H9 (cell line): ENCODE data around the gene NF1. TPM values are rescaled to one million over a fixed set of nuclear protein-coding genes. Genes with fewer than 3 reads are reported as not detected.

ENCODE experiments used
- DNase-seq: peaks from one replicate; pipeline ENCODE4 v3.0.0-alpha.2; 2017
- H2AFZ ChIP-seq: one replicate; pipeline ENCODE4 v1.6.1; 2013; ENCODE audit warnings: mild to moderate bottlenecking, low read length, control low read depth, moderate library complexity
- H2AK5ac ChIP-seq: 2 replicates; pipeline ENCODE4 v1.6.1; 2013; ENCODE audit warnings: low read length, control low read depth, mixed read lengths; ENCODE audit not compliant: insufficient read length
- H2BK120ac ChIP-seq: one replicate; pipeline ENCODE4 v1.6.1; 2013; ENCODE audit warnings: low read depth, mild to moderate bottlenecking, low read length, control low read depth, inconsistent platforms; ENCODE audit not compliant: poor library complexity, severe bottlenecking
- H2BK12ac ChIP-seq: 2 replicates; pipeline ENCODE4 v1.6.1; 2013; ENCODE audit warnings: low read length, control low read depth, mixed read lengths, low read depth; ENCODE audit not compliant: insufficient read length
- H2BK15ac ChIP-seq: 2 replicates; pipeline ENCODE4 v1.6.1; 2013; ENCODE audit warnings: low read depth, low read length, control low read depth
- H2BK20ac ChIP-seq: one replicate; pipeline ENCODE4 v1.6.1; 2013; ENCODE audit warnings: low read depth, mild to moderate bottlenecking, low read length, control low read depth, inconsistent platforms; ENCODE audit not compliant: poor library complexity, severe bottlenecking
- H2BK5ac ChIP-seq: 2 replicates; pipeline ENCODE4 v1.6.1; 2013; ENCODE audit warnings: low read length, control low read depth, mixed read lengths; ENCODE audit not compliant: insufficient read length
- H3K14ac ChIP-seq: 2 replicates; pipeline ENCODE4 v1.6.1; 2013; ENCODE audit warnings: low read length, control low read depth; ENCODE audit not compliant: insufficient read depth
- H3K18ac ChIP-seq: 2 replicates; pipeline ENCODE4 v1.6.1; 2013; ENCODE audit warnings: low read depth, mild to moderate bottlenecking, mixed read lengths, low read length, control low read depth; ENCODE audit not compliant: insufficient read length
- H3K23ac ChIP-seq: 2 replicates; pipeline ENCODE4 v1.6.1; 2013; ENCODE audit warnings: low read length, control low read depth, mixed read lengths, low read depth; ENCODE audit not compliant: insufficient read length
- H3K23me2 ChIP-seq: 2 replicates; pipeline ENCODE4 v1.6.1; 2013; ENCODE audit warnings: low read depth, mild to moderate bottlenecking, mixed read lengths, low read length, control low read depth; ENCODE audit not compliant: insufficient read length, poor library complexity, severe bottlenecking
- H3K27ac ChIP-seq: 2 replicates; pipeline ENCODE4 v1.5.1; 2013; ENCODE audit warnings: low read length, control low read depth, mixed read lengths, low read depth; ENCODE audit not compliant: insufficient read length
- H3K27me3 ChIP-seq: 2 replicates; pipeline ENCODE4 v1.6.1; 2013; ENCODE audit warnings: low read length, control low read depth, inconsistent platforms; ENCODE audit not compliant: insufficient read depth
- H3K4ac ChIP-seq: 2 replicates; pipeline ENCODE4 v1.6.1; 2013; ENCODE audit warnings: low read depth, mild to moderate bottlenecking, control low read depth, inconsistent platforms, low read length, moderate library complexity
- H3K4me1 ChIP-seq: 2 replicates; pipeline ENCODE4 v1.6.1; 2013; ENCODE audit warnings: low read length, control low read depth, inconsistent platforms; ENCODE audit not compliant: insufficient read depth
- H3K4me2 ChIP-seq: 2 replicates; pipeline ENCODE4 v1.6.1; 2013; ENCODE audit warnings: low read length, control low read depth, mixed read lengths; ENCODE audit not compliant: insufficient read length, insufficient read depth
- H3K56ac ChIP-seq: 2 replicates; pipeline ENCODE4 v1.6.1; 2013; ENCODE audit warnings: low read depth, mild to moderate bottlenecking, mixed read lengths, low read length, control low read depth; ENCODE audit not compliant: insufficient read length
- H3K79me1 ChIP-seq: 2 replicates; pipeline ENCODE4 v1.6.1; 2013; ENCODE audit warnings: low read depth, mild to moderate bottlenecking, moderate library complexity, low read length, control low read depth, inconsistent platforms; ENCODE audit not compliant: insufficient read depth, poor library complexity, severe bottlenecking
- H3K79me2 ChIP-seq: 2 replicates; pipeline ENCODE4 v1.6.1; 2013; ENCODE audit warnings: low read length, control low read depth, inconsistent platforms; ENCODE audit not compliant: insufficient read depth
- H3K9ac ChIP-seq: 2 replicates; pipeline ENCODE4 v1.6.1; 2013; ENCODE audit warnings: low read length, control low read depth, mixed read lengths; ENCODE audit not compliant: insufficient read length; ENCODE audit errors: extremely low read depth
- H3K9me3 ChIP-seq: one replicate; pipeline ENCODE4 v1.6.1; 2013; ENCODE audit warnings: low read depth, low read length, inconsistent platforms; ENCODE audit not compliant: control insufficient read depth
- H3T11ph ChIP-seq: one replicate; pipeline ENCODE4 v1.6.1; 2013; ENCODE audit warnings: mild to moderate bottlenecking, low read length, control low read depth, inconsistent platforms
- H4K20me1 ChIP-seq: one replicate; pipeline ENCODE4 v1.6.1; 2013; ENCODE audit not compliant: control insufficient read depth, insufficient read length, insufficient read depth
- H4K5ac ChIP-seq: 2 replicates; pipeline ENCODE4 v1.6.1; 2013; ENCODE audit warnings: low read depth, mild to moderate bottlenecking, mixed read lengths, low read length, control low read depth; ENCODE audit not compliant: insufficient read length
- H4K8ac ChIP-seq: replicated peaks from 2 replicates; pipeline ENCODE4 v1.6.1; 2013; ENCODE audit warnings: low read length, control low read depth, mixed read lengths, low read depth; ENCODE audit not compliant: insufficient read length
- H4K91ac ChIP-seq: 2 replicates; pipeline ENCODE4 v1.6.1; 2013; ENCODE audit warnings: low read depth, mild to moderate bottlenecking, moderate library complexity, mixed read lengths, low read length, control low read depth; ENCODE audit not compliant: insufficient read length
- H3K27ac Mint-ChIP-seq, 3 experiments: 2 replicates in 2 of 3; 3 replicates in 1 of 3; pipeline ENCODE4 v1.8.0; 2020 to 2021; ENCODE audit warnings: mixed read lengths in 3 of 3, mild to moderate bottlenecking in 1 of 3, moderate library complexity in 1 of 3
- H3K27me3 Mint-ChIP-seq: 2 replicates; pipeline ENCODE4 v1.8.0; 2021; ENCODE audit warnings: low read depth, mild to moderate bottlenecking, moderate library complexity, mixed read lengths
- H3K36me3 Mint-ChIP-seq, 3 experiments: 2 replicates in 2 of 3; 3 replicates in 1 of 3; pipeline ENCODE4 v1.8.0; 2020 to 2021; ENCODE audit warnings: low read depth in 3 of 3, mixed read lengths in 3 of 3; ENCODE audit not compliant: insufficient read depth in 1 of 3
- H3K4me1 Mint-ChIP-seq, 2 experiments: 2 replicates each; pipeline ENCODE4 v1.8.0; 2020; ENCODE audit warnings: mixed read lengths in 2 of 2
- H3K4me3 Mint-ChIP-seq, 2 experiments: 2 replicates in 1 of 2; 3 replicates in 1 of 2; pipeline ENCODE4 v1.8.0; 2020 to 2021; ENCODE audit warnings: mild to moderate bottlenecking in 2 of 2, mixed read lengths in 2 of 2, moderate library complexity in 1 of 2
- H3K9me3 Mint-ChIP-seq, 2 experiments: 2 replicates in 1 of 2; 3 replicates in 1 of 2; pipeline ENCODE4 v1.8.0; 2020; ENCODE audit warnings: mild to moderate bottlenecking in 2 of 2, mixed read lengths in 2 of 2, moderate library complexity in 1 of 2
- WGBS: extraction: QIAGEN DNeasy Blood & Tissue Kit; methylation state at CpG from one replicate; pipeline ENCODE4 v1.1.7; 2013; ENCODE audit warnings: missing lambda C conversion rate, low lambda C conversion rate, mixed read lengths; ENCODE audit not compliant: insufficient read length; ENCODE audit errors: extremely low coverage; 5-methylcytosine and 5-hydroxymethylcytosine counted together
- total RNA-seq: library from RNA; stranded (reverse); gene quantifications from 2 replicates; pipeline ENCODE4 v1.2.1, GENCODE V29; 2021
- TF ChIP-seq, protein P1 (sequence below): fragments of 200-600 bp; sonication (generic); conservative IDR thresholded peaks from 3 replicates; pipeline ENCODE4 v1.8.0; 2021; ENCODE audit warnings: antibody characterized with exemption, mild to moderate bottlenecking

NF1 gene
- total RNA-seq, 1 experiment from 2014 or later, result 38.1 TPM

DNA sequence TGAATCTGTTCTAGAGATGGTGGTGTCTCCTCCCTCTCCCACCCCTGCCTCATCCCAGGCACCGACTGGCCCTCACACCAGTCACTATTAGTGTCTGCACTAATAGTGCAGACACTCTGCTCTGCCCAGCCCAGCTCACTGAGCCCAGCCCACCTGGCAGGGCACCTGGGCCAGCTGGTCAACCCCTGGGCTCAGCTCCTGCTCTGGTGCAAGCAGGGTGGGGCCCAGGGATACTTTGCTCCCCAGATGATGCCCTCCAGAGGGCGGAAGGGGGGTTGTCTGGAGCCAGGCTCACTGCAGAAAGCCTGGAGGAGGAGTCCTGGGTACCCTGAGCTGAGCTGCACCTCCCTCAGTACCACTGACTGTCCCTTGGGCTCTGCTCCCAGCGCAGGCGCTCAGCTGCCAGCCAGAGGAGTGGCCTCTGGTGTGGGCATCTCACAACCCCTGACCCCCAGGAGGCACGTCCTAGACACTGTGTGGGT lies 311.2 kb downstream of the NF1 start:
- Histone ChIP-seq H4K5ac (no peak overlapping the region), H3K27ac (no peak overlapping the region), H3K9me3 (no peaks in the 10 kb centered on the region), H3K18ac (no peak overlapping the region), H3K79me1 (no peaks in the 10 kb centered on the region), H3K79me2 (no peaks in the 10 kb centered on the region), H3K23ac (no peak overlapping the region), H3T11ph (no peak overlapping the region), H3K4me1 (no peaks in the 10 kb centered on the region), H2BK12ac (no peak overlapping the region), H3K9ac (no peak overlapping the region), H3K14ac (no peak overlapping the region; the same call in 1 of the 2 replicates), H3K4ac (no peak overlapping the region), H2BK120ac (no peak overlapping the region), H4K91ac (no peak overlapping the region), H2BK20ac (no peak overlapping the region), H4K20me1 (peaks cover 3% of the 10 kb centered on the region), H2AK5ac (no peak overlapping the region), H2BK5ac (no peak overlapping the region), H3K27me3 (no peaks in the 10 kb centered on the region), H4K8ac (peak overlapping the region; percentile 10), H2AFZ (no peak overlapping the region), H3K4me2 (no peak overlapping the region), H2BK15ac (no peak overlapping the region; the same call in 1 of the 2 replicates), H3K23me2 (no peaks in the 10 kb centered on the region), H3K56ac (no peak overlapping the region)
- Mint-ChIP-seq H3K9me3 (no peaks in the 10 kb centered on the region), H3K27me3 (no peaks in the 10 kb centered on the region), H3K36me3 (no peaks in the 10 kb centered on the region), H3K27ac (no peak overlapping the region), H3K4me3 (no peak overlapping the region), H3K4me1 (peaks cover 17 to 40% of the 10 kb centered on the region in 2 experiments)
- WGBS, result no CpG with 5 or more reads among the region's 5 CpGs
- peak; percentile 78 for DNase-seq
- TF ChIP-seq, protein P1, sequence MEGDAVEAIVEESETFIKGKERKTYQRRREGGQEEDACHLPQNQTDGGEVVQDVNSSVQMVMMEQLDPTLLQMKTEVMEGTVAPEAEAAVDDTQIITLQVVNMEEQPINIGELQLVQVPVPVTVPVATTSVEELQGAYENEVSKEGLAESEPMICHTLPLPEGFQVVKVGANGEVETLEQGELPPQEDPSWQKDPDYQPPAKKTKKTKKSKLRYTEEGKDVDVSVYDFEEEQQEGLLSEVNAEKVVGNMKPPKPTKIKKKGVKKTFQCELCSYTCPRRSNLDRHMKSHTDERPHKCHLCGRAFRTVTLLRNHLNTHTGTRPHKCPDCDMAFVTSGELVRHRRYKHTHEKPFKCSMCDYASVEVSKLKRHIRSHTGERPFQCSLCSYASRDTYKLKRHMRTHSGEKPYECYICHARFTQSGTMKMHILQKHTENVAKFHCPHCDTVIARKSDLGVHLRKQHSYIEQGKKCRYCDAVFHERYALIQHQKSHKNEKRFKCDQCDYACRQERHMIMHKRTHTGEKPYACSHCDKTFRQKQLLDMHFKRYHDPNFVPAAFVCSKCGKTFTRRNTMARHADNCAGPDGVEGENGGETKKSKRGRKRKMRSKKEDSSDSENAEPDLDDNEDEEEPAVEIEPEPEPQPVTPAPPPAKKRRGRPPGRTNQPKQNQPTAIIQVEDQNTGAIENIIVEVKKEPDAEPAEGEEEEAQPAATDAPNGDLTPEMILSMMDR, result peak; percentile 45
